Left lung (tissue), 10 donors: ENCODE data around the gene SMIM9. TPM values are rescaled to one million over a fixed set of nuclear protein-coding genes. Genes with fewer than 3 reads are reported as not detected.
A peak's percentile ranks its signal among the peaks of the same experiment; 100 is the strongest.

ENCODE experiments used
- ATAC-seq: fragments of 200-7000 bp; cut with Tn5 transposase; one replicate; pipeline ENCODE4 v1.9.1; 2020; ENCODE audit warnings: moderate library complexity
- DNase-seq, 4 donors: peaks; one replicate each; pipeline ENCODE4 v3.0.0-alpha.2; 2013 to 2020
- H3K27ac ChIP-seq, 2 donors: fragments of 200-600 bp; sonication (generic) in 1 of 2; one replicate each; pipeline versions ENCODE4 v1.5.0 to v1.8.0; 2020 to 2021
- H3K27me3 ChIP-seq, 2 donors: fragments of 200-600 bp; sonication (generic) in 1 of 2; one replicate each; pipeline versions ENCODE4 v1.5.0 to v1.8.0; 2020 to 2021
- H3K36me3 ChIP-seq, 2 donors: fragments of 200-600 bp; sonication (generic) in 1 of 2; one replicate each; pipeline versions ENCODE4 v1.5.0 to v1.8.0; 2020 to 2021
- H3K4me1 ChIP-seq, 2 donors: fragments of 200-600 bp; one replicate each; pipeline ENCODE4 v1.8.0; 2021
- H3K4me3 ChIP-seq, 2 donors: fragments of 200-600 bp; sonication (generic) in 1 of 2; one replicate each; pipeline versions ENCODE4 v1.5.0 to v1.8.0; 2020 to 2021; ENCODE audit warnings: mild to moderate bottlenecking in 1 of 2
- H3K9me3 ChIP-seq, 2 donors: fragments of 200-600 bp; sonication (generic) in 1 of 2; one replicate each; pipeline versions ENCODE4 v1.5.0 to v1.8.0; 2020 to 2021
- CTCF ChIP-seq, 2 donors: fragments of 200-600 bp; sonication (generic) in 1 of 2; IDR thresholded peaks; one replicate each; pipeline versions ENCODE4 v1.5.0 to v1.8.0; 2021; ENCODE audit warnings: antibody characterized with exemption in 2 of 2
- intact Hi-C, 2 donors: fragments of 100-400 bp; cut with DNase I; formaldehyde crosslinking; loops; one replicate each; pipeline versions ENCODE4 v1.11.2 to v1.14.2; 2022
- polyA plus RNA-seq, 6 donors: library from polyadenylated mRNA; unstranded; fragments of 120-200 nt; gene quantifications; one replicate each; pipeline ENCODE4 v1.2.1, GENCODE V29; 2013; ENCODE audit not compliant: insufficient read length in 6 of 6
- total RNA-seq, 2 donors: library from RNA; stranded (reverse); fragmentation: NEBNext Ultra II Directional; extraction: Animal tissue kit (Norgen Biotek cat#: 25700); gene quantifications; one replicate each; pipeline ENCODE4 v1.2.1, GENCODE V29; 2021
- donor health status: DM: no; HTN: yes; CAD: no.
- donor health status: DM: no; HTN: no; CAD: no.

The SMIM9 gene
- total and polyA plus RNA-seq, 8 donors: not detected

GRCh38 chrX:154804957-154805695 is 29.3 kb downstream of the SMIM9 start, which contains the start of gene MPP1:
MPP1 (minus strand) TSS chrX:154805485; CDS start chrX:154805373, 112 bp downstream.
- H3K36me3 ChIP-seq: no peaks in the 10 kb centered on the region
- DNase-seq (peak; percentile 66 to 93 (median 84)), ATAC-seq (peak; percentile 99)
- H3K27ac ChIP-seq: peak within 1 kb of the TSS; percentile 34 to 90
- H3K4me1 ChIP-seq: peaks cover 0 to 14% of the 10 kb centered on the region in 2 donors
- no peak for TF ChIP-seq CTCF (IDR thresholded peaks at IDR 0.05)
- H3K4me3 ChIP-seq: peak within 1 kb of the TSS; percentile 52 to 67
- H3K27me3 ChIP-seq: no peaks in the 10 kb centered on the region
- intact Hi-C loops: no loop called here
- H3K9me3 ChIP-seq: no peaks in the 10 kb centered on the region

- Histone ChIP-seq H3K4me3 (peak overlapping the region; percentile 52 to 67), H3K27me3 (no peaks in the 10 kb centered on the region), H3K9me3 (no peaks in the 10 kb centered on the region), H3K27ac (peak overlapping the region; percentile 34 to 90), H3K4me1 (peaks cover 7 to 21% of the 10 kb centered on the region in 2 donors), H3K36me3 (no peaks in the 10 kb centered on the region)
- intact Hi-C loops: no loop called here
- no peak for ATAC-seq
- no peak for DNase-seq
- no peak for TF ChIP-seq CTCF (IDR thresholded peaks at IDR 0.05)
These were observed 30.1 kb downstream of the SMIM9 start for GRCh38 chrX:154804261-154804956.

DNA sequence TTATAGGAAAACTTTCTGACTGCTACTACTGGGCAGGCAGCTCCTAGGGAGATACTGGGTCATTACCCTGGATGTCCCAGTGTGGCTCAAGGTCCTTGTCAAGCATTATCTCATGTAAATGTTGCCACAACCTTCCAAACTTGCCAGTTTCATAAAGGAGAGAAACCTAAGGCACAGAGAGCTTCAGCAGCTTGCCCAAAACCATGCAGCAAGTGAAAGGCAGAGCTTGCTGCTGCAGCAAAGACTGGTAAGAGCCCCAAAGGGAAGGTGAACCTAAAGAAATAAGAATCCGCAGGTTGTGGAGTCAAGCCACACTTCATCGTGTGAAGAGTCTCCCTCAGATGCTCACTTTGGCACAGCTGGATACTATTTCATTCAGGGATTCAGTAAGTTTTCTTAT is 31.5 kb downstream of the SMIM9 start:
- intact Hi-C loops: no loop called here
- Histone ChIP-seq H3K36me3 (no peaks in the 10 kb centered on the region), H3K4me1 (peaks cover 7 to 31% of the 10 kb centered on the region in 2 donors), H3K9me3 (no peaks in the 10 kb centered on the region), H3K27me3 (no peaks in the 10 kb centered on the region), H3K4me3 (peak overlapping the region in 1 of 2 donors; percentile 67), H3K27ac (peak overlapping the region in 1 of 2 donors; percentile 90)
- ATAC-seq: no peak
- no peak for DNase-seq
- TF ChIP-seq CTCF (IDR thresholded peaks at IDR 0.05): no peak

GRCh38 chrX:154800478-154801210 is 33.8 kb downstream of the SMIM9 start:
- no peak for DNase-seq
- ATAC-seq: no peak
- intact Hi-C loops: no loop called here
- Histone ChIP-seq H3K4me3 (no peak overlapping the region), H3K36me3 (no peaks in the 10 kb centered on the region), H3K9me3 (no peaks in the 10 kb centered on the region), H3K4me1 (peaks cover 7 to 29% of the 10 kb centered on the region in 2 donors), H3K27me3 (no peaks in the 10 kb centered on the region), H3K27ac (peak overlapping the region; percentile 33 to 90)
- TF ChIP-seq CTCF (IDR thresholded peaks at IDR 0.05): no peak
